ENCODE data around the gene AGBL1.

AGBL1 gene

DNA sequence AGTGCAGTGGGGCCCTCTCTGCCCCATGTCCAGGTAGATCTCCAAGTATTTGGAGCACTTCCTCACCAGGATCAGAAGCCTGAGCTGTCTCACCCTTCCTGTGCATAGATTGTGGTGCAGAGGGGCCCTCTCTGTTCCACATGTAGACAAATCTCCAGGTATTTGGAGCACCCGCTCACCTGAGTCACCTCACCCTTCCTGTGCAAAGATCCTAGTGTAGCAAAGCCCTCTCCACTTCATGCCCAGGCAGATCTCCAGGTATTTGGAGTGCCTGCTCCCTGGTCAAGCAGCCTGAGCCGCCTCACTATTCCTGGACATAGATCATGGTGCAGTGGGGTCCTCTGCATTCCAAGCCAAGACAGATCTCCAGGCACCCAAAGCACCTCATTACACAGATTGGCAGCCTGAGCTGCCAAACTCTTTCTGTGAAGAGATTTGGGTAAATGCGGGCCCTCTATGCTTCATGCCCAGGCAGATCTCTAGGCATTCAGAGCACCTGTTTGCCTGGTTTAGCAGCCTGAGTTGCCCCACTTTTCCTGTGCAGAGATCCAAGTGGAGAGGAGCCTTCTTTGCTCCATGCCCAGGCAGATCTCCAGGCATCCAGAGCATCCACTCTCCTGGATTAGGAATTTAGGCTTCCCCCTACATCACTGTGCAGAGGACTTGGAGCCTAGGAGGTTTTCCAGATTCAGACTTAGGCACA, 249.8 kb downstream of the AGBL1 start:
- TF ChIP-seq, protein P1, sequence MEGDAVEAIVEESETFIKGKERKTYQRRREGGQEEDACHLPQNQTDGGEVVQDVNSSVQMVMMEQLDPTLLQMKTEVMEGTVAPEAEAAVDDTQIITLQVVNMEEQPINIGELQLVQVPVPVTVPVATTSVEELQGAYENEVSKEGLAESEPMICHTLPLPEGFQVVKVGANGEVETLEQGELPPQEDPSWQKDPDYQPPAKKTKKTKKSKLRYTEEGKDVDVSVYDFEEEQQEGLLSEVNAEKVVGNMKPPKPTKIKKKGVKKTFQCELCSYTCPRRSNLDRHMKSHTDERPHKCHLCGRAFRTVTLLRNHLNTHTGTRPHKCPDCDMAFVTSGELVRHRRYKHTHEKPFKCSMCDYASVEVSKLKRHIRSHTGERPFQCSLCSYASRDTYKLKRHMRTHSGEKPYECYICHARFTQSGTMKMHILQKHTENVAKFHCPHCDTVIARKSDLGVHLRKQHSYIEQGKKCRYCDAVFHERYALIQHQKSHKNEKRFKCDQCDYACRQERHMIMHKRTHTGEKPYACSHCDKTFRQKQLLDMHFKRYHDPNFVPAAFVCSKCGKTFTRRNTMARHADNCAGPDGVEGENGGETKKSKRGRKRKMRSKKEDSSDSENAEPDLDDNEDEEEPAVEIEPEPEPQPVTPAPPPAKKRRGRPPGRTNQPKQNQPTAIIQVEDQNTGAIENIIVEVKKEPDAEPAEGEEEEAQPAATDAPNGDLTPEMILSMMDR (IDR thresholded peaks at IDR 0.05; ENCODE audit: insufficient read depth, low read length): no peak
- TF ChIP-seq REST (IDR thresholded peaks at IDR 0.05; ENCODE audit: insufficient replicate concordance, low read depth) (no peak), SPI1 (IDR thresholded peaks at IDR 0.05; ENCODE audit: borderline replicate concordance, low read depth) (no peak), GABPA (IDR thresholded peaks at IDR 0.05; ENCODE audit: low read depth) (no peak), POLR2AphosphoS5 (IDR thresholded peaks at IDR 0.05; ENCODE audit: low read depth) (no peak)
- H3K4me3 ChIP-seq (replicated peaks; ENCODE audit: insufficient read depth, low read length): no peak overlapping the region
- H3K27me3 ChIP-seq (ENCODE audit: insufficient read depth, poor library complexity, severe bottlenecking): no peaks in the 10 kb centered on the region
- no peak for DNase-seq (ENCODE audit: low read depth in 1 of 2, low spot score in 1 of 2)
- no peak overlapping the region for H3K27ac ChIP-seq (replicated peaks)

DNA sequence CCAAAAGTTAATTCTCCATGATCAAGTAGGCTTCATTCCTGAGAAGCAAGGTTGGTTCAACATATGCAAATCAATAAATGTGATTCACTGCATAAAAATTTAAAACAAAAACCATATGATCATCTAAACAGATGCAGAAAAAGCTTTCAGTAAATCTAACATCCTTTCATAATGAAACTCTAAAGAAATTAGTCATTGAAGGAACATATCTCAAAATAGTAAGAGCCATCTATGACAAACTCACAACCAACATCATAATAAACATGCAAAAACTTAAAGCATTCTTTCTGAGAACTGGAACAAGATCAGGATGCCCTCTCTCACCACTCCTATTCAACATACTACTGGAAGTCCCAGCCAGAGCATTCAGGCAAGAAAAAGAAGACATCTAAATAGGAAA, 254.1 kb downstream of the AGBL1 start:
- H3K27me3 ChIP-seq (ENCODE audit: insufficient read depth, poor library complexity, severe bottlenecking): no peaks in the 10 kb centered on the region
- TF ChIP-seq, protein P1 (IDR thresholded peaks at IDR 0.05; ENCODE audit: insufficient read depth, low read length): no peak
- TF ChIP-seq SPI1 (IDR thresholded peaks at IDR 0.05; ENCODE audit: borderline replicate concordance, low read depth) (no peak), REST (IDR thresholded peaks at IDR 0.05; ENCODE audit: insufficient replicate concordance, low read depth) (no peak), GABPA (IDR thresholded peaks at IDR 0.05; ENCODE audit: low read depth) (no peak), POLR2AphosphoS5 (IDR thresholded peaks at IDR 0.05; ENCODE audit: low read depth) (no peak)
- DNase-seq (ENCODE audit: low read depth in 1 of 2, low spot score in 1 of 2): no peak
- H3K4me3 ChIP-seq (replicated peaks; ENCODE audit: insufficient read depth, low read length): no peak overlapping the region
- H3K27ac ChIP-seq (replicated peaks): no peak overlapping the region

DNA sequence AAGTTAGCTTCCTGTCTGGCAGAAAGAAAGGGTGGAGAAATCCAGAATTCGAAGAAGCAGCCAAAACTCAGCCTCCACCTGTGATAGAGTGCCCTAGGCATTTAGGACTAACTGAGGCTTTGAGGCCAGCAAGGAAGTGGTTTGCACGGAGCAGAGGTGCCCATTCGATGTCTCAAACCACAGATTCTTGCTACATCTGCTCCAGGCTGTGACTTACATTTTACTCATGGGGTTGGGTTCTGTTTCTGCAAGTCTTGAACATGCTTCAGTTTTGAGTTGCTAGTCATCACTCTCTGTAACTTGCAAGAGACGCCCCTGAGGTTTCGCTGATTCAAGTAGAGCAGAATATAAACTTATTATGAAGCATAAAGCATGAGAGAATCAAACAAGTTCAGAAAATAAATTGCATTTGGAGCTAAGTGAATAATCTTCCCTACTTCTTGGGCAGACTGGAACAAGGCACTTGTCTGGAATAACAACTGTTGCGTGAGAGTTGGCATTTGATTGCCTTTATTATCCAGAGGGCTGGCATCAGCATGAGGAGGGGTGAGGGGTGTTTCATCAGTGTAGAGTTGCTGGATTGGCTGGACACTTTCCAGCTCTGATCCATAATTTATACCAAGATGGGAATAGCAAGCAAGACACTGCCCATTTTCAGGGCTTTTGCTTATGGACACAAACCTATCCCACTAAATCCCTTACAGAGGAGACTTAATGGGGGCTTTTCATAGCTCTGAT, 256.5 kb downstream of the AGBL1 start:
- Histone ChIP-seq H3K4me3 (replicated peaks; ENCODE audit: insufficient read depth, low read length) (no peak overlapping the region), H3K27ac (replicated peaks) (no peak overlapping the region), H3K27me3 (ENCODE audit: insufficient read depth, poor library complexity, severe bottlenecking) (no peaks in the 10 kb centered on the region)
- TF ChIP-seq POLR2AphosphoS5 (IDR thresholded peaks at IDR 0.05; ENCODE audit: low read depth): no peak
- TF ChIP-seq, protein P1 (IDR thresholded peaks at IDR 0.05; ENCODE audit: insufficient read depth, low read length): no peak
- no peak for TF ChIP-seq GABPA (IDR thresholded peaks at IDR 0.05; ENCODE audit: low read depth)
- TF ChIP-seq REST (IDR thresholded peaks at IDR 0.05; ENCODE audit: insufficient replicate concordance, low read depth): no peak
- no peak for DNase-seq (ENCODE audit: low read depth in 1 of 2, low spot score in 1 of 2)

Measured in HL-60 (cell line).